IMR-90 (cell line): ENCODE data around the gene ATP9B. TPM values are rescaled to one million over a fixed set of nuclear protein-coding genes. Genes with fewer than 3 reads are reported as not detected.

ENCODE experiments used
- ATAC-seq: fragments of 200-7000 bp; cut with Tn5 transposase; 2 replicates; pipeline ENCODE4 v1.9.1; 2020; ENCODE audit warnings: low read depth, mild to moderate bottlenecking, moderate library complexity
- BruUV-seq: library from RNA; stranded (reverse); fragments of 400-500 nt; replicated peaks from 2 replicates; lab custom pipeline; 2021; lab: Mats Ljungman, UMichigan
- CTCF ChIA-PET: fragments of 300-600 bp; formaldehyde crosslinking; extraction: SDS; loops from one replicate; lab custom pipeline; 2021; ENCODE audit warnings: antibody characterized with exemption; lab: Yijun Ruan, JAX
- POLR2A ChIA-PET: fragments of 300-600 bp; sonication (Branson Sonifier 250); formaldehyde crosslinking; loops from one replicate; lab custom pipeline; 2022; ENCODE audit warnings: antibody characterized with exemption; ENCODE audit not compliant: unreplicated experiment; lab: Charles Lee
- DNase-seq: peaks from one replicate; pipeline ENCODE4 v3.0.0; 2013
- H2AFZ ChIP-seq: replicated peaks from 2 replicates; pipeline ENCODE3; 2013; ENCODE audit warnings: low read length, mild to moderate bottlenecking; ENCODE audit not compliant: poor library complexity
- H2AK5ac ChIP-seq: 2 replicates; pipeline ENCODE4 v1.6.1; 2013; ENCODE audit warnings: low read depth, low read length, inconsistent platforms
- H2AK9ac ChIP-seq: replicated peaks from 2 replicates; pipeline ENCODE3; 2013; ENCODE audit warnings: mild to moderate bottlenecking, low read depth, low read length, moderate library complexity; ENCODE audit not compliant: poor library complexity
- H2BK120ac ChIP-seq: 2 replicates; pipeline ENCODE4 v1.6.1; 2013; ENCODE audit warnings: low read depth, low read length, inconsistent platforms
- H2BK15ac ChIP-seq: 3 replicates; pipeline ENCODE4 v1.6.1; 2013; ENCODE audit warnings: low read depth, low read length, inconsistent platforms
- H2BK20ac ChIP-seq: 2 replicates; pipeline ENCODE4 v1.6.1; 2013; ENCODE audit warnings: low read depth, mild to moderate bottlenecking, inconsistent platforms, low read length, moderate library complexity
- H2BK5ac ChIP-seq: 2 replicates; pipeline ENCODE4 v1.6.1; 2013; ENCODE audit warnings: mild to moderate bottlenecking, low read depth, low read length, inconsistent platforms; ENCODE audit not compliant: poor library complexity, severe bottlenecking
- H3K14ac ChIP-seq: replicated peaks from 2 replicates; pipeline ENCODE4 v1.6.1; 2013; ENCODE audit warnings: low read depth, low read length, inconsistent platforms
- H3K18ac ChIP-seq: 2 replicates; pipeline ENCODE4 v1.6.1; 2013; ENCODE audit warnings: low read depth, low read length, control low read depth
- H3K23ac ChIP-seq: 2 replicates; pipeline ENCODE4 v1.6.1; 2013; ENCODE audit warnings: low read depth, low read length, inconsistent platforms
- H3K27ac ChIP-seq: 2 replicates; pipeline ENCODE4 v1.5.1; 2013; ENCODE audit warnings: mild to moderate bottlenecking, control low read depth, low read length; ENCODE audit not compliant: insufficient read depth
- H3K27me3 ChIP-seq: 2 replicates; pipeline ENCODE4 v1.6.1; 2013; ENCODE audit warnings: low read length; ENCODE audit not compliant: control insufficient read depth, insufficient read depth
- H3K36me3 ChIP-seq: 2 replicates; pipeline ENCODE4 v1.6.1; 2013; ENCODE audit warnings: low read length, mixed read lengths; ENCODE audit not compliant: control insufficient read depth, insufficient read depth
- H3K4ac ChIP-seq: 2 replicates; pipeline ENCODE4 v1.6.1; 2013; ENCODE audit warnings: low read depth, low read length, inconsistent platforms
- H3K4me1 ChIP-seq: 2 replicates; pipeline ENCODE4 v1.6.1; 2013; ENCODE audit warnings: low read length, mixed read lengths; ENCODE audit not compliant: control insufficient read depth, insufficient read depth
- H3K4me2 ChIP-seq: 2 replicates; pipeline ENCODE4 v1.6.1; 2013; ENCODE audit warnings: low read depth, mild to moderate bottlenecking, control low read depth, low read length, moderate library complexity
- H3K4me3 ChIP-seq: 2 replicates; pipeline ENCODE4 v1.5.1; 2013; ENCODE audit warnings: low read depth, mild to moderate bottlenecking, control low read depth, low read length, moderate library complexity; ENCODE audit not compliant: insufficient read depth
- H3K56ac ChIP-seq: 2 replicates; pipeline ENCODE4 v1.6.1; 2013; ENCODE audit warnings: low read length, inconsistent platforms; ENCODE audit not compliant: insufficient read depth; ENCODE audit errors: extremely low read depth
- H3K79me1 ChIP-seq, 2 experiments: 2 replicates each; pipeline ENCODE4 v1.6.1; 2013; ENCODE audit warnings: low read length in 2 of 2, inconsistent platforms in 1 of 2, low read depth in 1 of 2
- H3K9ac ChIP-seq: 2 replicates; pipeline ENCODE4 v1.6.1; 2013; ENCODE audit warnings: low read depth, low read length, control low read depth
- H3K9me1 ChIP-seq: 2 replicates; pipeline ENCODE4 v1.6.1; 2013; ENCODE audit warnings: low read length, inconsistent platforms; ENCODE audit not compliant: insufficient read depth
- H3K9me3 ChIP-seq: 2 replicates; pipeline ENCODE4 v1.6.1; 2013; ENCODE audit warnings: low read length; ENCODE audit not compliant: control insufficient read depth, insufficient read depth
- H4K20me1 ChIP-seq: 2 replicates; pipeline ENCODE4 v1.6.1; 2013; ENCODE audit warnings: low read length, inconsistent platforms; ENCODE audit not compliant: insufficient read depth
- H4K5ac ChIP-seq: 2 replicates; pipeline ENCODE4 v1.6.1; 2013; ENCODE audit warnings: mild to moderate bottlenecking, low read depth, low read length, control low read depth
- H4K8ac ChIP-seq, 2 experiments: 2 replicates each; pipeline ENCODE4 v1.6.1; 2013; ENCODE audit warnings: low read depth in 2 of 2, low read length in 2 of 2, control low read depth in 1 of 2, inconsistent platforms in 1 of 2
- H4K91ac ChIP-seq: 2 replicates; pipeline ENCODE4 v1.6.1; 2013; ENCODE audit warnings: low read depth, low read length, inconsistent platforms; ENCODE audit not compliant: insufficient read depth
- BHLHE40 ChIP-seq: fragments of 150-350 bp; IDR thresholded peaks from 2 replicates; pipeline ENCODE4 v1.6.1; 2016; ENCODE audit warnings: mild to moderate bottlenecking, low read depth, low read length
- CEBPB ChIP-seq: IDR thresholded peaks from 2 replicates; pipeline ENCODE4 v1.6.1; 2012; ENCODE audit warnings: low read depth, low read length, improper control_type of control experiment
- CHD1 ChIP-seq: IDR thresholded peaks from 2 replicates; pipeline ENCODE4 v1.6.1; 2012; ENCODE audit warnings: low read depth, low read length, improper control_type of control experiment
- FOS ChIP-seq: fragments of 150-350 bp; IDR thresholded peaks from 2 replicates; pipeline ENCODE4 v1.6.1; 2016; ENCODE audit warnings: low read depth, low read length
- MAFK ChIP-seq: IDR thresholded peaks from 2 replicates; pipeline ENCODE4 v1.6.1; 2012; ENCODE audit warnings: low read depth, low read length, improper control_type of control experiment
- MXI1 ChIP-seq: IDR thresholded peaks from 2 replicates; pipeline ENCODE4 v1.6.1; 2012; ENCODE audit warnings: low read depth, mild to moderate bottlenecking, low read length, moderate library complexity, borderline replicate concordance
- NFE2L2 ChIP-seq: fragments of 150-350 bp; IDR thresholded peaks from 2 replicates; pipeline ENCODE4 v1.6.1; 2016; ENCODE audit warnings: low read depth, mild to moderate bottlenecking, low read length
- POLR2A ChIP-seq: IDR thresholded peaks from 2 replicates; pipeline ENCODE4 v1.6.1; 2012; ENCODE audit warnings: mild to moderate bottlenecking, low read depth, low read length
- RAD21 ChIP-seq: IDR thresholded peaks from 2 replicates; pipeline ENCODE4 v1.6.1; 2012; ENCODE audit warnings: low read length, improper control_type of control experiment
- RCOR1 ChIP-seq: IDR thresholded peaks from 2 replicates; pipeline ENCODE4 v1.6.1; 2012; ENCODE audit warnings: mild to moderate bottlenecking, low read length, improper control_type of control experiment; ENCODE audit not compliant: insufficient replicate concordance
- RFX5 ChIP-seq: IDR thresholded peaks from 2 replicates; pipeline ENCODE4 v1.8.0; 2012; ENCODE audit warnings: low read depth, mild to moderate bottlenecking, low read length, moderate library complexity
- SMC3 ChIP-seq: fragments of 150-350 bp; IDR thresholded peaks from 2 replicates; pipeline ENCODE4 v1.6.1; 2016; ENCODE audit warnings: low read depth, mild to moderate bottlenecking, antibody characterized with exemption, low read length, moderate library complexity
- WGBS, 2 experiments: methylation state at CpG; one replicate each; pipeline versions ENCODE4 v1.1.5 to v1.1.7; 2013; ENCODE audit warnings: missing lambda C conversion rate in 2 of 2; ENCODE audit not compliant: insufficient read length in 1 of 2; ENCODE audit errors: extremely low coverage in 2 of 2; 5-methylcytosine and 5-hydroxymethylcytosine counted together
- dilution Hi-C: fragments of 300-500 bp; cut with HindIII; formaldehyde crosslinking; loops from one replicate; pipeline ENCODE4 v1.14.3; 2018; ENCODE audit warnings: low sequenced_read_pairs; ENCODE audit not compliant: unreplicated experiment
- in situ Hi-C: fragments of 300-500 bp; cut with MboI; formaldehyde crosslinking; loops from 3 replicates; pipeline ENCODE4 v1.14.3; 2019; ENCODE audit warnings: low sequenced_read_pairs, inconsistent platforms, mixed read lengths
- intact Hi-C: fragments of 100-400 bp; cut with micrococcal nuclease; formaldehyde crosslinking; loops from 2 replicates; pipeline ENCODE4 v1.10.0; 2022
- polyA plus RNA-seq, 3 experiments: library from polyadenylated mRNA; depleted of rRNA; stranded (reverse); fragments of >200 nt; gene quantifications; 2 replicates each; pipeline ENCODE4 v1.2.3, GENCODE V29; 2012; ENCODE audit warnings: low replicate concordance in 1 of 3
- total RNA-seq: library from RNA; depleted of rRNA; stranded (reverse); fragments of >200 nt; gene quantifications from 2 replicates; pipeline ENCODE4 v1.2.3, GENCODE V29; 2012
- TF ChIP-seq, protein P1 (sequence below): fragments of 150-350 bp; IDR thresholded peaks from 2 replicates; pipeline ENCODE4 v1.6.1; 2016; ENCODE audit warnings: low read depth, mild to moderate bottlenecking, low read length, moderate library complexity, borderline replicate concordance
- TF ChIP-seq, protein P2 (sequence below): conservative IDR thresholded peaks from 2 replicates; pipeline ENCODE4 v1.5.1; 2012; ENCODE audit warnings: mild to moderate bottlenecking, low read depth, low read length, improper control_type of control experiment

The ATP9B gene
- total and polyA plus RNA-seq, 2 of the 4 experiments (the other 2 are of a cell fraction) = 11.0 to 11.5 TPM

DNA sequence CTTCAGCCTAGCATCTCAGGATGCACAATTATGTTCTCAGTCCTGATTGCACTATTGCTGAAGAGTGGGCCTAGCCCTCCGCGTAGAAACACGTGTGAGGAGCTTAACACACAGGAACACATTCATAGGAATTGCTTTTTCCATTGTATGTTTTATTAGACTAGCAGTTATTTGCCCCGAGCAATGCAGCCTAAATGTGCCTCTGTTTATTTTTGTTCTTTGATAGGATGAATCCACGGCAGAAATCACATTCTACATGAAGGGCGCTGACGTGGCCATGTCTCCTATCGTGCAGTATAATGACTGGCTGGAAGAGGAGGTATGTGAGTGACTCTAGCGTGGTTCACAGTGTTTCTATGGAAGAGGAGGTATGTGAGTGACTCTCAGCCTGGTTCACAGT lies 260.6 kb downstream of the ATP9B start:
- Histone ChIP-seq H2BK5ac (no peak overlapping the region), H2BK120ac (no peak overlapping the region), H4K91ac (no peak overlapping the region), H3K18ac (no peak overlapping the region), H3K14ac (no peak overlapping the region), H3K27ac (no peak overlapping the region), H3K27me3 (no peaks in the 10 kb centered on the region), H3K9me3 (no peaks in the 10 kb centered on the region), H2BK15ac (no peak overlapping the region), H3K4ac (no peak overlapping the region), H3K79me1 (no peaks in the 10 kb centered on the region), H3K9ac (no peak overlapping the region), H3K56ac (no peak overlapping the region), H2AFZ (no peak overlapping the region), H2BK20ac (no peak overlapping the region), H3K4me1 (no peaks in the 10 kb centered on the region), H3K4me3 (no peak overlapping the region), H3K9me1 (peaks cover 3% of the 10 kb centered on the region; the same call in 1 of the 2 replicates), H3K4me2 (no peak overlapping the region), H2AK9ac (no peak overlapping the region), H4K20me1 (no peaks in the 10 kb centered on the region), H3K36me3 (peaks cover 3% of the 10 kb centered on the region), H2AK5ac (no peak overlapping the region), H4K5ac (no peak overlapping the region), H3K23ac (no peak overlapping the region), H4K8ac (no peak overlapping the region)
- TF ChIP-seq CEBPB = no peak
- no peak for TF ChIP-seq RAD21
- TF ChIP-seq NFE2L2 = no peak
- TF ChIP-seq POLR2A = no peak
- TF ChIP-seq, protein P1, sequence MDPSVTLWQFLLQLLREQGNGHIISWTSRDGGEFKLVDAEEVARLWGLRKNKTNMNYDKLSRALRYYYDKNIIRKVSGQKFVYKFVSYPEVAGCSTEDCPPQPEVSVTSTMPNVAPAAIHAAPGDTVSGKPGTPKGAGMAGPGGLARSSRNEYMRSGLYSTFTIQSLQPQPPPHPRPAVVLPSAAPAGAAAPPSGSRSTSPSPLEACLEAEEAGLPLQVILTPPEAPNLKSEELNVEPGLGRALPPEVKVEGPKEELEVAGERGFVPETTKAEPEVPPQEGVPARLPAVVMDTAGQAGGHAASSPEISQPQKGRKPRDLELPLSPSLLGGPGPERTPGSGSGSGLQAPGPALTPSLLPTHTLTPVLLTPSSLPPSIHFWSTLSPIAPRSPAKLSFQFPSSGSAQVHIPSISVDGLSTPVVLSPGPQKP = no peak
- no peak for TF ChIP-seq RFX5
- TF ChIP-seq CHD1 = no peak
- TF ChIP-seq FOS = no peak
- TF ChIP-seq MXI1 = no peak
- TF ChIP-seq RCOR1 = no peak
- no peak for TF ChIP-seq MAFK
- no peak for TF ChIP-seq SMC3
- TF ChIP-seq BHLHE40 = no peak
- TF ChIP-seq, protein P2, sequence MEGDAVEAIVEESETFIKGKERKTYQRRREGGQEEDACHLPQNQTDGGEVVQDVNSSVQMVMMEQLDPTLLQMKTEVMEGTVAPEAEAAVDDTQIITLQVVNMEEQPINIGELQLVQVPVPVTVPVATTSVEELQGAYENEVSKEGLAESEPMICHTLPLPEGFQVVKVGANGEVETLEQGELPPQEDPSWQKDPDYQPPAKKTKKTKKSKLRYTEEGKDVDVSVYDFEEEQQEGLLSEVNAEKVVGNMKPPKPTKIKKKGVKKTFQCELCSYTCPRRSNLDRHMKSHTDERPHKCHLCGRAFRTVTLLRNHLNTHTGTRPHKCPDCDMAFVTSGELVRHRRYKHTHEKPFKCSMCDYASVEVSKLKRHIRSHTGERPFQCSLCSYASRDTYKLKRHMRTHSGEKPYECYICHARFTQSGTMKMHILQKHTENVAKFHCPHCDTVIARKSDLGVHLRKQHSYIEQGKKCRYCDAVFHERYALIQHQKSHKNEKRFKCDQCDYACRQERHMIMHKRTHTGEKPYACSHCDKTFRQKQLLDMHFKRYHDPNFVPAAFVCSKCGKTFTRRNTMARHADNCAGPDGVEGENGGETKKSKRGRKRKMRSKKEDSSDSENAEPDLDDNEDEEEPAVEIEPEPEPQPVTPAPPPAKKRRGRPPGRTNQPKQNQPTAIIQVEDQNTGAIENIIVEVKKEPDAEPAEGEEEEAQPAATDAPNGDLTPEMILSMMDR = no peak
- ChIA-PET CTCF (no interaction called here), POLR2A (interaction anchor here (0.7 kb wide), 1 partner anchor 14 kb away, joined by 5 read pairs; no protein-coding TSS in a partner anchor)
- ATAC-seq (no peak), DNase-seq (no peak)
- no CpG with 5 or more reads among the region's 9 CpGs for WGBS, 2 experiments
- in situ Hi-C loops (no loop called here), dilution Hi-C loops (no loop called here), intact Hi-C loops (no loop called here)
- BruUV-seq = no TSS peak
